HFFc6 (cell line): Measurements from ENCODE around the gene RASSF4. TPM values are rescaled to one million over a fixed set of nuclear protein-coding genes. Genes with fewer than 3 reads are reported as not detected.

Source experiments
- DNase-seq: peaks from one replicate; pipeline ENCODE4 v3.0.0-alpha.2; 2018
- H3K27ac Mint-ChIP-seq: 2 replicates; pipeline ENCODE4 v1.8.0; 2020; ENCODE audit warnings: mild to moderate bottlenecking, mixed read lengths
- H3K27me3 Mint-ChIP-seq: 2 replicates; pipeline ENCODE4 v1.8.0; 2021; ENCODE audit warnings: mild to moderate bottlenecking, moderate library complexity, mixed read lengths; ENCODE audit not compliant: insufficient read depth
- H3K36me3 Mint-ChIP-seq: 2 replicates; pipeline ENCODE4 v1.8.0; 2021; ENCODE audit warnings: low read depth, mixed read lengths
- H3K4me1 Mint-ChIP-seq: 2 replicates; pipeline ENCODE4 v1.8.0; 2020; ENCODE audit warnings: low read depth, mixed read lengths
- H3K4me3 Mint-ChIP-seq: 2 replicates; pipeline ENCODE4 v1.8.0; 2020; ENCODE audit warnings: mild to moderate bottlenecking, moderate library complexity, mixed read lengths
- H3K9me3 Mint-ChIP-seq: 2 replicates; pipeline ENCODE4 v1.8.0; 2020; ENCODE audit warnings: mild to moderate bottlenecking, mixed read lengths
- long read RNA-seq: library from polyadenylated mRNA; unstranded; transcript quantifications from one replicate; pipeline ENCODE4 v2.0.0, GENCODE V29; 2019
- total RNA-seq, 6 experiments: library from RNA; stranded (reverse); fragmentation: NEBNext Ultra II Directional; extraction: Animal tissue kit (Norgen Biotek cat#: 25700); gene quantifications; 2 replicates in 1 of 6; 3 replicates in 5 of 6; pipeline ENCODE4 v1.2.3, GENCODE V29; 2021
- TF ChIP-seq, protein P1 (sequence below): fragments of 200-600 bp; sonication (generic); IDR thresholded peaks from 2 replicates; pipeline ENCODE4 v1.5.0; 2021; ENCODE audit warnings: antibody characterized with exemption, mild to moderate bottlenecking

Gene RASSF4
- 1 to 10 TPM; 1.1 to 3.8 (median 2.9) TPM for total RNA-seq
- long read RNA-seq, result 0 reads

- peak within 1 kb of the TSS; percentile 90 for H3K4me3 Mint-ChIP-seq
- H3K27ac Mint-ChIP-seq, result peak within 1 kb of the TSS; percentile 71
- H3K9me3 Mint-ChIP-seq, result no peaks in the 10 kb centered on the region
- peaks cover 1% of the 10 kb centered on the region; the same call in 1 of the 2 replicates for H3K27me3 Mint-ChIP-seq
- H3K4me1 Mint-ChIP-seq, result peaks cover 30% of the 10 kb centered on the region
- peaks cover 15% of the 10 kb centered on the region for H3K36me3 Mint-ChIP-seq
- TF ChIP-seq, protein P1, sequence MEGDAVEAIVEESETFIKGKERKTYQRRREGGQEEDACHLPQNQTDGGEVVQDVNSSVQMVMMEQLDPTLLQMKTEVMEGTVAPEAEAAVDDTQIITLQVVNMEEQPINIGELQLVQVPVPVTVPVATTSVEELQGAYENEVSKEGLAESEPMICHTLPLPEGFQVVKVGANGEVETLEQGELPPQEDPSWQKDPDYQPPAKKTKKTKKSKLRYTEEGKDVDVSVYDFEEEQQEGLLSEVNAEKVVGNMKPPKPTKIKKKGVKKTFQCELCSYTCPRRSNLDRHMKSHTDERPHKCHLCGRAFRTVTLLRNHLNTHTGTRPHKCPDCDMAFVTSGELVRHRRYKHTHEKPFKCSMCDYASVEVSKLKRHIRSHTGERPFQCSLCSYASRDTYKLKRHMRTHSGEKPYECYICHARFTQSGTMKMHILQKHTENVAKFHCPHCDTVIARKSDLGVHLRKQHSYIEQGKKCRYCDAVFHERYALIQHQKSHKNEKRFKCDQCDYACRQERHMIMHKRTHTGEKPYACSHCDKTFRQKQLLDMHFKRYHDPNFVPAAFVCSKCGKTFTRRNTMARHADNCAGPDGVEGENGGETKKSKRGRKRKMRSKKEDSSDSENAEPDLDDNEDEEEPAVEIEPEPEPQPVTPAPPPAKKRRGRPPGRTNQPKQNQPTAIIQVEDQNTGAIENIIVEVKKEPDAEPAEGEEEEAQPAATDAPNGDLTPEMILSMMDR, result no peak
- DNase-seq, result peak; percentile 66
These were observed at the start of gene RASSF4 for GRCh38 chr10:44959247-44960087. TSS of gene RASSF4 (plus strand) at chr10:44959802. CDS start at chr10:44970203, 10,401 bp downstream.

GRCh38 chr10:44909910-44910309 is 49.7 kb upstream of the RASSF4 start:
- H3K27me3 Mint-ChIP-seq, result peaks cover 28% of the 10 kb centered on the region
- H3K9me3 Mint-ChIP-seq, result no peaks in the 10 kb centered on the region
- DNase-seq, result no peak
- no peak overlapping the region for H3K27ac Mint-ChIP-seq
- H3K36me3 Mint-ChIP-seq, result no peaks in the 10 kb centered on the region
- no peak overlapping the region for H3K4me3 Mint-ChIP-seq
- peaks cover 8% of the 10 kb centered on the region for H3K4me1 Mint-ChIP-seq
- TF ChIP-seq, protein P1, result no peak

DNA sequence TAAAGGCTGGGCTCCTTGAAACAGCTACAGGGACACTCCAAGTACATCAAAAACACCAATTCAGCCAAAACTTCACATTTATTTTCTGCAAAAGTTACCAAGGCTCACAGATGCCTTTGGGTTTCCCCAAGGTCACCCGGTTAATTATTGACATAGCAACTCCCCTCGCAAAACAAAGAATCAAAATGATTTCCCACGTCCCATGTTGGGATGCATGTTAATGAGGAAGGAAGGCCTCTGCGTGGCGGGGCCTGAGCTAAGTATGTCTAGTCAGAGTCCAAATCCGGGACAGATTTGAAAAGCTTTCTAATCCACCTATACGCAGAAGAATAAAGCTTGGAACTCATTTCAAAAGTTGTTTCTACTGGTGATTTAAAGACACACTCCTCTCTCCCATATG is 49.0 kb upstream of the RASSF4 start:
- DNase-seq, result no peak
- Mint-ChIP-seq H3K9me3 (no peaks in the 10 kb centered on the region), H3K4me3 (no peak overlapping the region), H3K27me3 (peaks cover 32% of the 10 kb centered on the region), H3K27ac (no peak overlapping the region), H3K4me1 (peaks cover 8% of the 10 kb centered on the region), H3K36me3 (no peaks in the 10 kb centered on the region)
- TF ChIP-seq, protein P1, result no peak

- H3K36me3 Mint-ChIP-seq, result no peaks in the 10 kb centered on the region
- peaks cover 36% of the 10 kb centered on the region for H3K27me3 Mint-ChIP-seq
- DNase-seq, result no peak
- H3K4me1 Mint-ChIP-seq, result peaks cover 8% of the 10 kb centered on the region
- no peak within 1 kb of the TSS for H3K27ac Mint-ChIP-seq
- TF ChIP-seq, protein P1, result no peak
- no peaks in the 10 kb centered on the region for H3K9me3 Mint-ChIP-seq
- H3K4me3 Mint-ChIP-seq, result no peak within 1 kb of the TSS
These were observed 48.5 kb upstream of the RASSF4 start, which contains the start of gene TMEM72 for GRCh38 chr10:44911081-44911540. TSS of gene TMEM72 (plus strand) at chr10:44911337. CDS start at chr10:44911513, 176 bp downstream.

DNA sequence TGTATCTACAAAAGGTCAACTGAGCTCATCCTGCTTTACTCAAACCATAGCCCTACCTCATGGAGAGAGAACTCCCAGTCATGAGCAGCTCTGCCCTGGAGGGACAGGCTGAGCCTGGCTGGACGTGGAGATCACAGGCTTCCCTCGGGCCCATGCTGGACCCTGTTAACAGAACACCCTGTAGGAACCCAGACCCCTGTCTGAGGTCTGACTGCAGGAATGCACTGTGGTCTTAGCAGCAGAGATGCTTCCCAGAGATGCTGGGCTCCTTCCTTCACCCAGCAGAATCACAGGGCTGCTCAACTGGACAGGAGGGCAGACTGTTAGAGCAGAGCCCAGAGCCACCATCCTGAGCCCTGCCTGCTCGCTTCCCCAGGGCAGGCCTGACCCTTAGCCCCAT is 47.7 kb upstream of the RASSF4 start:
- Mint-ChIP-seq H3K27ac (no peak overlapping the region), H3K9me3 (no peaks in the 10 kb centered on the region), H3K4me1 (peaks cover 8% of the 10 kb centered on the region), H3K27me3 (peaks cover 39% of the 10 kb centered on the region), H3K36me3 (no peaks in the 10 kb centered on the region), H3K4me3 (no peak overlapping the region)
- no peak for DNase-seq
- TF ChIP-seq, protein P1, result no peak
